C4-2B (cell line): ENCODE measurements around the gene COL4A5.

Source experiments
- CTCF ChIP-seq: fragments of 450-650 bp; conservative IDR thresholded peaks from 2 replicates; pipeline ENCODE4 v1.5.1; 2017; ENCODE audit warnings: mild to moderate bottlenecking
- ZFX ChIP-seq: fragments of 450-650 bp; IDR thresholded peaks from 2 replicates; pipeline ENCODE4 v1.6.1; 2017

- TF ChIP-seq CTCF: no peak
- TF ChIP-seq ZFX: no peak
These were observed 1.5 kb upstream of the COL4A5 start, which contains the start of gene COL4A6 for GRCh38 chrX:108438110-108438623.
